Hepatocyte (in vitro differentiated cells): ENCODE results near the gene ALDH1L1.

Experiments
- EZH2 ChIP-seq: fragments of 200-600 bp; sonication (generic); IDR thresholded peaks from 2 replicates; pipeline ENCODE4 v1.6.1; 2016; ENCODE audit warnings: antibody characterized with exemption, mild to moderate bottlenecking, borderline replicate concordance
- TF ChIP-seq, protein P1 (sequence below): fragments of 200-600 bp; sonication (generic); IDR thresholded peaks from 2 replicates; pipeline ENCODE4 v1.5.1; 2016; ENCODE audit warnings: antibody characterized with exemption, mild to moderate bottlenecking; ENCODE audit not compliant: poor library complexity

DNA sequence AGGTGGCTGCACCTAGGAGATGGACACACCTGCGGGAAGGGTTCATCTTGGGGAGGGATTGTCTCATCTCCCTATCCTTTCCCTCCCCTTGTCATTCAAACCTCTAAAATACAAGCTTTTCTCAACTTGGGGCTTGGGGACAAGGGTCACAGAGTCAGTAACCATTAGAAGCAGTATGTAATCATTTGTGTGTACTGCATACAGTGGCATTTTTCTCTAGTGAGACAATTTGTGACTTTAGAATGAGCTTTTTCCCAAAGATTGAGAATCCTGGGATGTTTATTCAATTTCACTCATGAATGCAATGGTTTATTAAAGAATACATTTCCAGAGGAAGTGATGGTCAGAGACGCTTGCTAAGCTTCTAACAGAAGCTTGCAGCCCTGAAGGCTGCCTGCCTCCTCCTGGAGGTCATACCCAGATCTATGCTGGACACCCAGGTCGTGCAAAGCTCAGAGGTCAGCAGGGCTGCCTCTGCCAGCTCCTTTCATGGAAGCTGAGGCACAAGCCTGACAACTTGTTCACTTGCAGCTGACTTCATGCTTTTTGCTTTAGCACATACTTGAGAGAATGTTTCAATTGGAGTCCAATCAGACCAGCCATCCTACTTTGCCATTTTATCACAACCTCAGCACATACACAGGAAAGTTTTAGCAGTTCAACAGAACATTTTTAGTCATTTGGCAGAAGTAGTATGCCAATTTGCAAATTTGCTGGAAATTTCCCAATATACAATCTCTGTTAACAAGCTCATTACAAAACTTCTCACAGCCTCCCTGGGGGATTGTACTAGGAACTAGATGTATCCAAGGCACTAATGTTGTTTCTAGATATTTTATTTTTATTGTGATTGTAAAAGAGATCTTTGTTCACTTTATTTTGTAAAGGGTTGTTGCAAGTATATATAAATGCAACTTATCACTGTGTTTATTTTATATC is 25.6 kb upstream of the ALDH1L1 start:
- TF ChIP-seq, protein P1, sequence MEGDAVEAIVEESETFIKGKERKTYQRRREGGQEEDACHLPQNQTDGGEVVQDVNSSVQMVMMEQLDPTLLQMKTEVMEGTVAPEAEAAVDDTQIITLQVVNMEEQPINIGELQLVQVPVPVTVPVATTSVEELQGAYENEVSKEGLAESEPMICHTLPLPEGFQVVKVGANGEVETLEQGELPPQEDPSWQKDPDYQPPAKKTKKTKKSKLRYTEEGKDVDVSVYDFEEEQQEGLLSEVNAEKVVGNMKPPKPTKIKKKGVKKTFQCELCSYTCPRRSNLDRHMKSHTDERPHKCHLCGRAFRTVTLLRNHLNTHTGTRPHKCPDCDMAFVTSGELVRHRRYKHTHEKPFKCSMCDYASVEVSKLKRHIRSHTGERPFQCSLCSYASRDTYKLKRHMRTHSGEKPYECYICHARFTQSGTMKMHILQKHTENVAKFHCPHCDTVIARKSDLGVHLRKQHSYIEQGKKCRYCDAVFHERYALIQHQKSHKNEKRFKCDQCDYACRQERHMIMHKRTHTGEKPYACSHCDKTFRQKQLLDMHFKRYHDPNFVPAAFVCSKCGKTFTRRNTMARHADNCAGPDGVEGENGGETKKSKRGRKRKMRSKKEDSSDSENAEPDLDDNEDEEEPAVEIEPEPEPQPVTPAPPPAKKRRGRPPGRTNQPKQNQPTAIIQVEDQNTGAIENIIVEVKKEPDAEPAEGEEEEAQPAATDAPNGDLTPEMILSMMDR = no peak
- TF ChIP-seq EZH2 = no peak
